Dendritic cell treated with granulocyte-macrophage colony-stimulating factor and Interleukin-4, amounts not matched to agents 40 ng/mL and 50 ng/mL, for 4 days (primary cell): ENCODE measurements around the gene EYS.

Experiments used
- H3K27ac Mint-ChIP-seq: one replicate; pipeline ENCODE4 v1.8.0; 2022; ENCODE audit warnings: mild to moderate bottlenecking, mixed read lengths
- H3K27me3 Mint-ChIP-seq: one replicate; pipeline ENCODE4 v1.8.0; 2022; ENCODE audit warnings: mild to moderate bottlenecking, mixed read lengths
- H3K36me3 Mint-ChIP-seq: one replicate; pipeline ENCODE4 v1.8.0; 2022; ENCODE audit warnings: low read depth, mixed read lengths
- H3K4me1 Mint-ChIP-seq: one replicate; pipeline ENCODE4 v1.8.0; 2022; ENCODE audit warnings: low read depth, mixed read lengths
- H3K4me3 Mint-ChIP-seq: one replicate; pipeline ENCODE4 v1.8.0; 2022; ENCODE audit warnings: mild to moderate bottlenecking, moderate library complexity, mixed read lengths
- H3K9me3 Mint-ChIP-seq: one replicate; pipeline ENCODE4 v1.8.0; 2022; ENCODE audit warnings: mixed read lengths
- intact Hi-C: fragments of 100-400 bp; cut with micrococcal nuclease; formaldehyde crosslinking; loops from one replicate; pipeline ENCODE4 v1.15.0; 2022

Gene EYS

DNA sequence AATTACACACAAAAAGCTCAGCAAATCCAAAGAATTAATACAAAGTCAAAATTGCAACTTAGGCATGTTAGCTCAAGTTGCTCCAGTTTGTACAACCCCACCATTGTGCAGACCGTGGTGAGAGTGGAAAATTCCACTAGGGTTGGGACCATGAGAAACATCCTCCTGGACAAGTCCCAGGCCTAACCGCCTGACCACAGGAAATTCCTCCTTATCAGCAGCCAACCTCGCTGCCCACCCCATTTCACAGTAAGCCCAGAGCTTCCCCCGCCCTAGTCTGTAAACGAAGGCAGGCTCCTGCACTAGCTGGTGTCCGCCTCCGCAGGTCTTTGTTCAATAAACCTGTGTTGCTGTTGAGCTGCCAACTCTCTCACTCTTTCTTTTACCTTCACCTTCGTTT is 1023.3 kb downstream of the EYS start:
- intact Hi-C loops = no loop called here

DNA sequence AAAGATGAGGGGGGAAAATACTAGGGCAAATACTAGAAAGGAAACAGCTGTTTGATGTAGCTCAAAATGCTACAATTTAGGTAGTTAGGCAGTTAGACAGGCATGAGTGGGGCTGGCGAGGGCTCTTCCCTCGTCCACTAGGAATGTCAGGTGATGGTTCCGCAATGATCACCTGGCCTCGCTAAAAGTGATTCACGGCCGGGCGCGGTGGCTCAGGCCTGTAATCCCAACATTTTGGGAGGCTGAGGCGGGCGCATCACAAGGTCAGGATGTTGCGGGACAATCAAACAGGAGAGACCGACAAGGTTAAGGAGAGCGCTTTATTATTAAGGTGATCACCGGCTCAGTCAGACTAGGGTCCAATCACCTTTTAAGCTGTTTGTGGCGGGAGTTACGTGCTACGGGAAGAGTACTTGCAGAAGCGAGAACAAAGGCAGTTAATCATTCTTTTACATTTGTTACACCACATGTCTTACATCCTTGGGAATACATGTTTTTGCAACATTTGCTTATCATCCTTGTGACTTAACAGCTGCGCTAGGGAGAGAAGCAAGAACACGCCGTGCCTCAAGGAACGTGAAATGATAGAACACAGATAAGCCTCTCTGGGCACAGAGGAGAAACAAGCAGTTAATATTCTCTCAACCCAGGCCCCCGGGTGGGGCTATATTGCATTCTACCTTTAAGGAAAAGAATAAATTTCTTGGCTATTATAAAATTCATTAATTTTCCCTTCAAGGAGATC is 1025.4 kb downstream of the EYS start:
- H3K9me3 Mint-ChIP-seq = peaks cover 20% of the 10 kb centered on the region
- no peak overlapping the region for H3K4me3 Mint-ChIP-seq
- intact Hi-C loops = no loop called here
- H3K27ac Mint-ChIP-seq = no peak overlapping the region
- no peaks in the 10 kb centered on the region for H3K36me3 Mint-ChIP-seq
- no peaks in the 10 kb centered on the region for H3K27me3 Mint-ChIP-seq
- H3K4me1 Mint-ChIP-seq = no peaks in the 10 kb centered on the region

More for the DNA sequence above, 1023.3 kb downstream of the EYS start:
- Mint-ChIP-seq H3K4me1 (no peaks in the 10 kb centered on the region), H3K27me3 (no peaks in the 10 kb centered on the region), H3K36me3 (no peaks in the 10 kb centered on the region), H3K4me3 (no peak overlapping the region), H3K27ac (no peak overlapping the region), H3K9me3 (peaks cover 31% of the 10 kb centered on the region)

DNA sequence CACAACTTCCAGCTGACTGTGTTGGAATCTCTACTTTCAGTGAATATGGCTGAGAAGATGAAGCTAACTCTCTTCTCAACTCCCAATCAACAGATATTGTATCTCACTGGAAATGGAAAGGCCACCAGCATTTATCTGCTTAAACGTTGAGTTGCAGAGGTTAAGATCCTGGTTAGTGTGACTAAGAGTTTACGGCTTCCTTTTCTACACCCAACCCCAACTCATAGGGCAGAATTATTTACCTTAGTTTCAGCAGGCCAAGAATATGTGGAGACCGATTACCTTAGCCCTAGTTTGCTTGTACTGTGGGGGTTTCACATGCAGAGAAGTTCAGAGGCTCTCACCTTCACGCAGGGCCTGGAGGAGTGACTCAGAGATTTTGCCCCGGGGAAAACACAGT is 1026.6 kb downstream of the EYS start:
- Mint-ChIP-seq H3K27me3 (no peaks in the 10 kb centered on the region), H3K4me1 (no peaks in the 10 kb centered on the region), H3K27ac (no peak overlapping the region), H3K36me3 (no peaks in the 10 kb centered on the region), H3K9me3 (peaks cover 20% of the 10 kb centered on the region), H3K4me3 (no peak overlapping the region)
- intact Hi-C loops = no loop called here

DNA sequence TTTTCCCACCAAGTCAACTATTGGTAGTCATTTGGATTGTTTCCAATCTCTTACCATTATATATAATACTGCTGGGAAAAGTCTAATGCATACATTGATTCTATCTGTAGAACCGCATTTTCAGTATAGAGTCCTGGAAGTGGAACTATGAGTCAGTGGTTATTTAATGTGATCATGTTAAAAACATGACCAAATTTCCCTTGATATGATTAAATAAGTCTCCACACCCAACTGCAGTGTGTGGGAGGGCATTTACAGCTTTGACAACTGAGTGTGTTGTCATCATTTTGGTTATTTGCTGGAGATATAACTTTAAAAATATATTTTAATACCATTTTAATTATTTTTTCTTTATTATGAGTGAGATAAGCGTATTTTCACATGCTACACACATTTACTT is 1027.6 kb downstream of the EYS start:
- Mint-ChIP-seq H3K27me3 (no peaks in the 10 kb centered on the region), H3K36me3 (no peaks in the 10 kb centered on the region), H3K27ac (no peak overlapping the region), H3K9me3 (peaks cover 20% of the 10 kb centered on the region), H3K4me3 (no peak overlapping the region), H3K4me1 (no peaks in the 10 kb centered on the region)
- intact Hi-C loops = no loop called here

DNA sequence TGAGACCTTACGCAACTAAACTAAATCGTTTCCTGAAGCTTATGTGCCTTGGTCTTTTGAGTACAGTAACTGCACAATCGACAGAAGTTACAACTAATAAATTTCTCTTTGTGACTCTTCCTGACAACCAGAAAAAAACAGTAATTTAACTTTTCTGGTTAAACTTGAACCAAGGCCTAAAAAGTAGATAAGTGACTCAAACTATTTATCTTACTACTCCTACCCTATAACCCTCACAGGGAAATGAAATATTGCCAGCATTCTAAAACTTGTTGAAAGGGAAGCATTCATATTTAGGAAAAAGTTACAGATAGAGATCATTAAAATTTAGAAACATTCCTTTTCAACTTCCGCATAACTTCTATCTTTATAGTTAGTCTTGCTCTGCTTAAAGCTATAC is 1034.4 kb downstream of the EYS start:
- H3K4me1 Mint-ChIP-seq = no peaks in the 10 kb centered on the region
- no peak overlapping the region for H3K4me3 Mint-ChIP-seq
- no peak overlapping the region for H3K27ac Mint-ChIP-seq
- H3K36me3 Mint-ChIP-seq = no peaks in the 10 kb centered on the region
- H3K9me3 Mint-ChIP-seq = no peaks in the 10 kb centered on the region
- H3K27me3 Mint-ChIP-seq = no peaks in the 10 kb centered on the region
- intact Hi-C loops = no loop called here

DNA sequence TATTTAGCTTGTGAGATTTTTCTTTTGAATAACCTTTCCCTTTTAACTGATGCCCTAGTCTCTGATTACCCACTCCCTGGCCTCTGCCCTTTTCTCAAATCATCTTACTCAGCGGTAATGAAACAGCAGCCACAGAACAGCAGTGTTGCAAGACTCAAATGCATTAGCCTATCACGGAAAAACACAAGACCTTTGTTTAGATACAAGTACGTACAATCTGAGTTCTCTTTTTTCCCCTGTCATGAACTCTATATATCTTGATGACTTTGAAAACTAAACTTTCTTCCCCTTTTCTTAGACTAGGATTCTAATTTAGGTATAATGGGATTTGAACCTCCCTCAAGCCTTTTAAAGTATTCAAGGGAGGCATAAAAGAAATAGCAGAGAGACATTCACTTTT is 1034.9 kb downstream of the EYS start:
- Mint-ChIP-seq H3K9me3 (no peaks in the 10 kb centered on the region), H3K4me1 (no peaks in the 10 kb centered on the region), H3K27me3 (no peaks in the 10 kb centered on the region), H3K36me3 (no peaks in the 10 kb centered on the region), H3K27ac (no peak overlapping the region), H3K4me3 (no peak overlapping the region)
- intact Hi-C loops = no loop called here

DNA sequence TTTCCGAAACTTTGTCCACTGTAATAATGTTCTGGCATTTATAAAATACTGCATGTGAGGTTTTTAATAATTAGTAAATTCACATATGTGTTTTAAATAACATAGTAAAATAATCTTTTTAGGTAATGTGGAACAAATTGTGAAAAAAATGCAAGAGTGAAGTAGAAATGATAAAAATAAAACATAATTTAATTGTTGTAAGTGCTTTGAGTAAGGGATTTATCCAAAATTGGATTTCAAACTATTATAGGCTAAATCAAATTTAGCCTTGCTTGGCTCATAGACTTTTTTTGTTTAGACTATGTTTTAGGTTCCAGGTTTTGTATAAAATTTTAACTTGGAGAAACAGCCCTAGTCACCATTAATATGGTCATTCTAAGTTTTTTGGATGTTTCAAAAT is 1041.9 kb downstream of the EYS start:
- intact Hi-C loops = no loop called here
- Mint-ChIP-seq H3K4me3 (no peak overlapping the region), H3K27me3 (no peaks in the 10 kb centered on the region), H3K4me1 (no peaks in the 10 kb centered on the region), H3K9me3 (peaks cover 10% of the 10 kb centered on the region), H3K27ac (no peak overlapping the region), H3K36me3 (no peaks in the 10 kb centered on the region)

DNA sequence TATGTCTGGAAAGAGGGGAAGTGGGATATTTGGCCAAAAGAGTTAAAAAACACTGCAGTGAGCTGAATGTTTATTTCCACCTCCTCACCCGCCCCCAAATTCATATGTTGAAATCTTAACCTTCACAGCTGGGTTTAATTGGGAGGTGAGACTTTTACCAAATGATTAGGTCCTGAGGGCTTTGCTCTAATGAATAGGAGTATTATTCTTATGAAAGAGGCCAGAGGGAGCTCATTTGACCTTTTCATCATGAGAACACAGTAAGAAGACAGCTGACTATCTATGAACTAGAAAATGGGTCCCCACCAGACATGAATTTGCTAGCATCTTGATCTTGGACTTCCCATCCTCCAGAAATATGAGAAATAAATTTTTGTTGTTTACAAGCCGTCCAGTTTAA is 1042.5 kb downstream of the EYS start:
- H3K27me3 Mint-ChIP-seq = no peaks in the 10 kb centered on the region
- H3K4me3 Mint-ChIP-seq = no peak overlapping the region
- H3K4me1 Mint-ChIP-seq = no peaks in the 10 kb centered on the region
- intact Hi-C loops = no loop called here
- H3K27ac Mint-ChIP-seq = no peak overlapping the region
- no peaks in the 10 kb centered on the region for H3K36me3 Mint-ChIP-seq
- peaks cover 10% of the 10 kb centered on the region for H3K9me3 Mint-ChIP-seq

DNA sequence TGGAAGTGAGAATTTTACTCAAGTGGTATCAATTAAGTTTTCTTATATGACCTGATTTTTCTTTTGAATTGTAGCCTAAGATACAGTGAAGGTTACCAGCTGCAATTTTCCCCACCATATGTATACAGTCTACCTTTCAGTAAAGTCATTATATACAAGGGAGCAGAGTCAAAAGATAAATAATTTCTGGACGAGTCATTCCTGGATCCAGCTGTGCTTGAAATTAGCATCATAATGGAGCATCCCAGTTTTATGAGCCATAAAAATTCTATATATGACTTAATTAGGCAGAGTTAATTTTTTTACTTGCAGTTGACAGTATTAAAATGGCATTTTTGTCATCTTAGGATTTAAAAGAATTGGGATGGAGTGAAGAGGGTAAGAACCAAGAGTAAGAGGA is 1063.0 kb downstream of the EYS start:
- Mint-ChIP-seq H3K27me3 (no peaks in the 10 kb centered on the region), H3K9me3 (peaks cover 29% of the 10 kb centered on the region), H3K4me3 (no peak overlapping the region), H3K36me3 (no peaks in the 10 kb centered on the region), H3K4me1 (no peaks in the 10 kb centered on the region), H3K27ac (no peak overlapping the region)
- intact Hi-C loops = no loop called here

DNA sequence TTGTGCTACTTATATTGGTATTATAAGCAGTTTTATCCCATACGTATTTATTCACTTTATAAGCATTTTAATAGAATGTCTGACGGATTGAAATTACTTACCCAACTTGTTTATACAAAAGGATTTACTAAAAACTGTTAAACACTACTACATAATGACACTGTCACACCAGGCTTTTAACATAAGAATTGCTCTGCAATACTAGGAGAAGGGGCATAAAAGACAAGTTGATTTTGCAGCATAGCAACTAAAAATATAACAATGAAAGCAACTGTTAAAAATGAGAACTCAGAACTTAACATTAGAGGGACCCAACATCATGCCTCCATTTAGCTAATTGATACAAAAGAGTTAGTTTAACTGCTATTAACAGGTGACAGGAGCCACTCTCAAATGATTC is 1076.1 kb downstream of the EYS start:
- intact Hi-C loops = no loop called here
- H3K27me3 Mint-ChIP-seq = no peaks in the 10 kb centered on the region
- no peak overlapping the region for H3K4me3 Mint-ChIP-seq
- no peak overlapping the region for H3K27ac Mint-ChIP-seq
- no peaks in the 10 kb centered on the region for H3K9me3 Mint-ChIP-seq
- H3K4me1 Mint-ChIP-seq = no peaks in the 10 kb centered on the region
- H3K36me3 Mint-ChIP-seq = no peaks in the 10 kb centered on the region

DNA sequence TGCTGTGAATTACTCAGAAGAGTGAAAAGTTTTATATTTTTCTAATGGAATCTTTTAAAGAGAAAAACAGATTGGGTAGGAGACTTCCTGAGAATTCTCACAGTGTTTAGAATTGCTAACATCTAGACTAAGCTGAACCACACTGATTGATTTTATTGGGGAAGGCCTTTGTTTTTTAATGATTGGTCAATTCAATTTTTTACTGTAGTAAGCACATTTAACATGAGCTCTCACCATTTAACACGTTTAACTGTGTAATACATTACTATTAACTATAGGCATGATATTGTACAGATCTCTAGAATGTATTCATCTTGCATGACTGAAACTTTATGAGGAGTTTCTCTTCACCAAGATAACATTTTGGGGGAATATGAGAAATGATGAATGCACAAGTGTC is 1084.1 kb downstream of the EYS start:
- intact Hi-C loops = no loop called here
- no peak overlapping the region for H3K4me3 Mint-ChIP-seq
- no peaks in the 10 kb centered on the region for H3K27me3 Mint-ChIP-seq
- peaks cover 17% of the 10 kb centered on the region for H3K9me3 Mint-ChIP-seq
- H3K4me1 Mint-ChIP-seq = no peaks in the 10 kb centered on the region
- H3K36me3 Mint-ChIP-seq = no peaks in the 10 kb centered on the region
- H3K27ac Mint-ChIP-seq = no peak overlapping the region

DNA sequence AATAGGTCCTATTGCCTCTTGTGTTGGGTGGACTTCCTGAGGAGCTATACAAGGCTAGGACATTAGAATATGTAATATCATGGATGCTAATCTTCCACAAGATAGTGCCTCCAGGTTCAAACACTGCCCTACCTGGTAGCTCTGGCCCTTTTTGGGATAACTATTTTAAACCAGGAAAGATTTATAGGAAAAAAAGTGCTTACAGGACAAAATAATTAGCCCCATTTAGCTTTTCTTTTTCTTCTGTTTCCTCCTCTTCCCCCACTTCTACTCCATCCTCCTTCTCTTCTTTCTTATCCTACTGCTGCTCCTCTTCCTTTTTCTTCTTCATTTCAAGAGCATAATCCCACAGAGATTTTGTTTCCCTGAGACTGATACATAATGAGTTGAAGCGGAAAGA is 1104.0 kb downstream of the EYS start:
- no peaks in the 10 kb centered on the region for H3K27me3 Mint-ChIP-seq
- intact Hi-C loops = no loop called here
- H3K4me3 Mint-ChIP-seq = no peak overlapping the region
- H3K36me3 Mint-ChIP-seq = no peaks in the 10 kb centered on the region
- H3K4me1 Mint-ChIP-seq = no peaks in the 10 kb centered on the region
- no peak overlapping the region for H3K27ac Mint-ChIP-seq
- H3K9me3 Mint-ChIP-seq = peaks cover 29% of the 10 kb centered on the region

DNA sequence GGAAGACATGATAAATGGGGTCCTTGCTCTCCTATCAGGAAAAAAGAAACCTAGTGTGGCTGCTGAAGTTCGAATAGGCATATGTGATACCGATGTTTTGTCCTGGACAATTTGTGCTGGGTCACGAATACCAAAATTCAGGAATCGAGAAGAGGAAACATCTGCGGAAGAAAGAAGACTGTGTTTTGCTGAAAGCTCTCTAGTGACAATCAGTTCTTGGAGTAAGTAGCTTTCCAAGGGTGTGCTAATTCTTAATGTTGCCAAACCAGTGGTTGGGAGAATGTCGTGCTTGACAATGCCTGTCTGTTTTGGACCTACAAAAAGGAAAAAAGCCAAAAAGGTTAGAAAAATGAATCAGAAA is 1115.4 kb downstream of the EYS start:
- peaks cover 19% of the 10 kb centered on the region for H3K9me3 Mint-ChIP-seq
- no peak overlapping the region for H3K4me3 Mint-ChIP-seq
- intact Hi-C loops = no loop called here
- H3K4me1 Mint-ChIP-seq = no peaks in the 10 kb centered on the region
- no peak overlapping the region for H3K27ac Mint-ChIP-seq
- no peaks in the 10 kb centered on the region for H3K36me3 Mint-ChIP-seq
- H3K27me3 Mint-ChIP-seq = no peaks in the 10 kb centered on the region

DNA sequence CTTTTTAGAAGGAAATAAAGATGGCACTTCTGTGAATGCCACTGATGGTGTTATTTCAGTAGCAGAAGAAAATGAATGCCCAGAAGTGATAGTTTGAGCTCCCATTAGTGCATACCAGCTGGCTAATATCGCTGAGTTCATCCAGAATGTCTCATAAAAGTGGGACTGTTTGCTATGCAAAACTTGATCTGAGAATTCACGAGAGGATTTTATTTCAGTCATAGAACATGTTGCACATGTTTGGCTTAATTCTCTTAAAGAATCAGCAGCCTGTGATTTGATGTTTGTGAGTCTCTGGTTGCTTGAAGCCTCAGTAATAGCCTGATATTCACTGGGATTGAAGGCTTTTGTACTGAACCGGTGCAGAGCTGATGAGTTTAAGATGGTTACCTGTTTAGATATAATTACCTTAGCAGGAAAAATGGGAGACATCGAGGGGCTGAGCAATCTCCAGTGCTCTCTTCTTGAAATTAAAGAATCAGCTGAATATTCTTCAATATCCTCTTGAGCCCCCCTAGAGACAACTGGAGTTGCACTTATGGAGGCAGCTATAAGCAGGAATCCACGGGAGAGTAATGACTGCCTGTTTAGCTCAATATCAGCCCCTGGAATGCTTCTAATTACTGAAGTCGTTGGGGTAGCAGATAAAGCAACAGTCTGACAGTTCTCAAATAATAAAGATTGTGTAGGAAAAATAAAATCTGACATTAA is 1115.9 kb downstream of the EYS start:
- Mint-ChIP-seq H3K4me3 (no peak overlapping the region), H3K9me3 (peaks cover 14% of the 10 kb centered on the region), H3K27ac (no peak overlapping the region), H3K36me3 (no peaks in the 10 kb centered on the region), H3K27me3 (no peaks in the 10 kb centered on the region), H3K4me1 (no peaks in the 10 kb centered on the region)
- intact Hi-C loops = no loop called here

DNA sequence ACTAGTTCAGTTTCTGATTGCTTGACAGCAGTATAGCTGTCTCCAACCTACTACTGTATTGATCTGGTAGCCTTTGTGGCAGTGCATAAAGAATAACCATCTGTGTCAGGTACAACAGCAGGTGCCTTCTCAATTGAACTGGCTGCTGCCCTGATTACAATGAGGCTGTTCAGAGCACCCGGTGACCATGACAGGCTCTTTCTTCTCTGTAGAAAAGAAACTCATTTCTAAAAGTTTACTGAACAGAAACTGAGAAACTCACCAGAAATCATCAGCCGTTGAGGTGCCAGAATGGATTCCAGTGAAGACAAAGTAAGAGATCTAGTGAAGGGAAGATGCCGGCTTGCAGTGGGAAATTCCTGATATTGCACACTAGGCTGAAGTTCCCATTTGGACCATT is 1117.1 kb downstream of the EYS start:
- no peaks in the 10 kb centered on the region for H3K36me3 Mint-ChIP-seq
- no peak overlapping the region for H3K4me3 Mint-ChIP-seq
- no peaks in the 10 kb centered on the region for H3K4me1 Mint-ChIP-seq
- H3K27me3 Mint-ChIP-seq = no peaks in the 10 kb centered on the region
- H3K9me3 Mint-ChIP-seq = peaks cover 2% of the 10 kb centered on the region
- intact Hi-C loops = no loop called here
- H3K27ac Mint-ChIP-seq = no peak overlapping the region
